H4 (cell line): ENCODE results near the gene MUC6. TPM values are rescaled to one million over a fixed set of nuclear protein-coding genes. Genes with fewer than 3 reads are reported as not detected.
A peak's percentile ranks its signal among the peaks of the same experiment; 100 is the strongest.

Source experiments
- DNase-seq: peaks from one replicate; pipeline ENCODE4 v3.0.0-alpha.2; 2015; ENCODE audit warnings: low spot score
- total RNA-seq: library from RNA; depleted of rRNA; stranded (reverse); fragments of >200 nt; shearing (Covaris generic); gene quantifications from 2 replicates; pipeline ENCODE4 v1.2.3, GENCODE V29; 2014

MUC6 gene
- total RNA-seq, 1 experiment from 2014 or later: not detected

- no peak for DNase-seq
Observed at GRCh38 chr11:1051356-1052132, 15.0 kb upstream of the MUC6 start.

GRCh38 chr11:1050581-1051355 lies 14.2 kb upstream of the MUC6 start:
- peak; percentile 71 for DNase-seq

GRCh38 chr11:1049911-1050580 lies 13.5 kb upstream of the MUC6 start:
- DNase-seq: no peak

GRCh38 chr11:1049431-1049891 lies 12.9 kb upstream of the MUC6 start:
- DNase-seq: no peak

- DNase-seq: no peak
Observed at GRCh38 chr11:1049071-1049405, 12.5 kb upstream of the MUC6 start.

- no peak for DNase-seq
Observed at GRCh38 chr11:1048375-1049070, 12.0 kb upstream of the MUC6 start.

GRCh38 chr11:1047595-1048156 lies 11.2 kb upstream of the MUC6 start:
- no peak for DNase-seq

GRCh38 chr11:1044160-1044559 lies 7.6 kb upstream of the MUC6 start:
- no peak for DNase-seq

GRCh38 chr11:1043563-1044096 lies 7.1 kb upstream of the MUC6 start:
- no peak for DNase-seq

- no peak for DNase-seq
Observed at GRCh38 chr11:1042626-1043562, 6.4 kb upstream of the MUC6 start.

- no peak for DNase-seq
Observed at GRCh38 chr11:1041936-1042608, 5.6 kb upstream of the MUC6 start.

- DNase-seq: no peak
Observed at GRCh38 chr11:1041471-1041870, 5.0 kb upstream of the MUC6 start.

- no peak for DNase-seq
Observed at GRCh38 chr11:1041149-1041467, 4.6 kb upstream of the MUC6 start.

- no peak for DNase-seq
Observed at GRCh38 chr11:1040428-1041148, 4.1 kb upstream of the MUC6 start.

- DNase-seq: no peak
Observed at GRCh38 chr11:1039481-1040427, 3.2 kb upstream of the MUC6 start.

GRCh38 chr11:1038921-1039320 lies 2.4 kb upstream of the MUC6 start:
- DNase-seq: no peak

GRCh38 chr11:1038361-1038760 lies 1.8 kb upstream of the MUC6 start:
- no peak for DNase-seq

- DNase-seq: no peak
Observed at GRCh38 chr11:1037506-1038055, 1.1 kb upstream of the MUC6 start.
